GM18858 (cell line): ENCODE data around the gene PTPRN.
"Not testable (repeated sequence)": the region's sequence is repeated elsewhere in the genome, so short reads cannot be mapped to it uniquely, and the experiment has no call there.

Experiments used
- ATAC-seq: cut with Tn5 transposase; IDR thresholded peaks from one replicate; pipeline ENCODE4 v1.9.1; 2021; ENCODE audit not compliant: unreplicated experiment

The PTPRN gene

GRCh38 chr2:219309278-219309677, at the start of gene PTPRN:
PTPRN (minus strand) TSS chr2:219309401; CDS start chr2:219309332, 69 bp downstream.
- ATAC-seq, result no peak

- ATAC-seq, result no peak
Observed at GRCh38 chr2:219358170-219359075, 49.2 kb upstream of the PTPRN start.

GRCh38 chr2:219356834-219357233, 47.6 kb upstream of the PTPRN start:
- no peak for ATAC-seq

GRCh38 chr2:219354582-219354981, 45.4 kb upstream of the PTPRN start:
- no peak for ATAC-seq

- no peak for ATAC-seq
Observed at GRCh38 chr2:219353129-219353528, 43.9 kb upstream of the PTPRN start.

- no peak for ATAC-seq
Observed at GRCh38 chr2:219352448-219353023, 43.3 kb upstream of the PTPRN start.

- no peak for ATAC-seq
Observed at GRCh38 chr2:219350710-219351221, 41.6 kb upstream of the PTPRN start.

GRCh38 chr2:219350215-219350614, 41.0 kb upstream of the PTPRN start:
- no peak for ATAC-seq

- no peak for ATAC-seq
Observed at GRCh38 chr2:219344751-219345430, 35.7 kb upstream of the PTPRN start.

- no peak for ATAC-seq
Observed at GRCh38 chr2:219335373-219335786, 26.2 kb upstream of the PTPRN start.

- no peak for ATAC-seq
Observed at GRCh38 chr2:219334076-219334475, 24.9 kb upstream of the PTPRN start.

- ATAC-seq, result no peak
Observed at GRCh38 chr2:219332542-219332941, 23.3 kb upstream of the PTPRN start, which contains the start of gene RESP18. RESP18 (minus strand) TSS chr2:219332744.

- ATAC-seq, result no peak
Observed at GRCh38 chr2:219331560-219332213, 22.5 kb upstream of the PTPRN start.

- no peak for ATAC-seq
Observed at GRCh38 chr2:219327719-219328118, 18.5 kb upstream of the PTPRN start.

GRCh38 chr2:219325657-219326315, 16.6 kb upstream of the PTPRN start:
- ATAC-seq, result no peak

GRCh38 chr2:219325136-219325535, 15.9 kb upstream of the PTPRN start:
- ATAC-seq, result no peak

- ATAC-seq, result no peak
Observed at GRCh38 chr2:219323434-219323833, 14.2 kb upstream of the PTPRN start.

- no peak for ATAC-seq
Observed at GRCh38 chr2:219314804-219315468, 5.7 kb upstream of the PTPRN start.

GRCh38 chr2:219312683-219313263, 3.6 kb upstream of the PTPRN start:
- ATAC-seq, result not testable (repeated sequence)
